NOMO-1 (cell line): Measurements from ENCODE around the gene ITPKB.

Experiments used
- DNase-seq, 2 experiments: peaks; one replicate each; lab custom pipeline; 2025; ENCODE audit not compliant: unreplicated experiment in 2 of 2; lab: John Stamatoyannopoulos, UW

ITPKB gene

DNA sequence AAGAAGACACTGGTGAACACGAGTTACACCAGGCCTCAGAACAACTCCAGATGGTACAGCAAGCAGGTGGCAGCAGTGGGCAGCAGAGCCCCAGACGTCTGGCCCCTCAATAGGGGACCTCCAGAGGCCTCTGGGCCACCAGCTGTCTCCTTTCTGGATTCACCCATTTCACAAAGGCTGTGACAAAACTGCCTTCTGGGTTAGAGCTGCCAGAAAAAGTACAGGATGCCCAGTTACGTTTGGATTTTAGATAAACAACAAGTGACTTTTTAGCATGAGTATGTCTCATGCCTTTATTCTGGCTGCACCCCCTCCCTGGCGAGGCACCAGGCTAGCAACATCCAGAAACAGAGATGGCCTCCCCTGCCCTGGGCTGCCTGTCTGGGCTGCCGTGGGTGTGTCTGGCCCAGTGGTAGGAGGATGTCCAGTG, 30.1 kb downstream of the ITPKB start:
- no peak for DNase-seq

DNA sequence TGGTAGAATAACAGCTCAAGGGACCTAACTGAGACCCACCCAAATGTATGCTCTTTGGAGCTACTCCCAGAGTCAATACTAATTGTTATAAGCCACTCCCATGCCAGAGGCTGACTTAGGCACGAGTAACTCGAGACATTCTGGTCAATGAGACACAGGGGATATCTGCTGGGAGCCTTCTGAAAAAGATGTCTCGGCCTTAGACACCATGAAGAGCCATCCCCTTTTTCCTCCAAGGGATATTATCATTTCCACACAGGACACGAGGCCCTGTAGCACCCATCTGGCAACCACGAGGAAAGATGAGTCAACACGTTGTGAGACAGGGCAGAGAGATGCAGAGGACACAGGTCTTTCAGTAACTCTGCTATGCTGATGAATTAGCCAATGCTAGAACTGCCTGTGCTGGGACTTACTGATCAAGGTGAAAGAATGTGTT, 30.7 kb downstream of the ITPKB start:
- no peak for DNase-seq

GRCh38 chr1:226706684-226707083, 32.4 kb downstream of the ITPKB start:
- no peak for DNase-seq

DNA sequence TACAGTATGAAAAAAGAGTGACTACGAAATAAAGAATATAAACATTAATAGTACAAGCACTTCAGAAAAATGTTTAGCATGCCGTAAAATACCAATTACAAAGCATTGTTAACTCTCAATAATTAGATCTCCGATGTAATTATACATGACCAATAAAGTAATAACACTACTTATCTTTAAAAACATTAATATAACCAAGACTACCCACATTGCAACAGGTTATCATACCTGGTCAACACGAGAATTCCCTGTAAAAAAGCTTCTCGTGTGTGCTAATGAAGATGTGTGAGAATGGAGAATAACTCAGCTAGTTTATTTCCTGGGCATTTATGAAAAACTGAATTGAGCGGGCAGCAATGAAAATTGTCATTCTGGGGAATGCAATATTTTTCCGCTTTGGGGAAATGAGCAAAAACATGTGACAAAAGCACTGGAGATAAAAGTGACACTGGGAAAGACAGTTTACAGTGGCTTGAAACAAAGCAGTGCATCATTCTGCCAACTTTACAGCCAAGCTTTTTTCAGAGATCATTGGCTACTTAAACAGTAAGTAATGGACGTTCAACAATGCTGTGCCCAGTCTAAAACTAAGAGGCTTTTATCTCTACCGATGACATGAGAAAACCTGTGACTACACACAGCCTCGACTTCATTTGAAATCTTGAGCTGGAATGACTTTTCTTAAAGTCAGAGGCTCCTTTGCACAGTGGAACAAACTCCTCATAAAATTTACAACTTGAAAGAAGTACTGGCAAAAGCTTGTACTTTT, 34.7 kb downstream of the ITPKB start:
- no peak for DNase-seq

DNA sequence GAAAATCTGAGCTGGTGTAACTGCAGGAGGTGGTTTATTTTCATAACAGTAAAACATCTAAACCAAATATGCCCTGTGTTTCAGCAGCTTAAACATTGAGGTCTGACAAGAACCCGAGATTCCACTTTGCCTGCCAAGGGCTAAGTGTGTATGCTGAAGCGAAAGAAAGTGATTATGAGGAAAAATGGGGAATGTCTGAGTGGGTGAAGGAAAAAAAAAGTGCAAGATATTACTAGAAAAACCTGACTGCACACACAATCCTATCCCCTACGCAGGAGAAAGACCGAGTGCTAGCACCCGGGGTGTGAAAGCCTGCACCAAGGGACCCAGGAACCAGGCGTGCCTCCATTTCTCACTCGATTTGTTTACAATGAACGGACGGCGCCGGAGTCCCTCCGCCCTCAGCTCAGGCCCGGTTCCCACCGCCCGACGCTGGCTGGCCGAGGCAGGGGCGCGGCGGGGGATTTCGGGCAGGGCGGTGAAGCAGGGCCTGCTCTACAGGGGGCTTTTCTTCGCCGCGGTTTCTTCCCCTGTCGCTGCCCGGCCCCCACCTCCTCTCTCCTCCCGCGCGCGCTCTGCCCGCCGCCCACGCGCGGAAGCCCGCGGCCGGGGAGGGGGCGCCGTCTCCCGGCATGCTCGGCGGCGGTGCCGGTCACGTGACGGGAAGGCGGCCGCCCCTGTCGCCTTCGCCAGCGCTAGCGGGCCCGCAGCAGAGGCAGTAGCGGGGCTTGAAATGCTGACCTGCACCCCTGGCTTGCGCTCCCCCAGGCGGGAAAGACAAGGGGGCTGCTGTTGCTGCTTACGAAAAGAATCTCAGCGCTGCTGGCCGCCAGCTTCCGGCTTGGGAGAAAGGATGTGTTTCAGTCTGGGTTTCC, 35.9 kb downstream of the ITPKB start:
- DNase-seq = peak; percentile 33 to 38

- DNase-seq = no peak
Observed at GRCh38 chr1:226702318-226702956, 36.6 kb downstream of the ITPKB start.

DNA sequence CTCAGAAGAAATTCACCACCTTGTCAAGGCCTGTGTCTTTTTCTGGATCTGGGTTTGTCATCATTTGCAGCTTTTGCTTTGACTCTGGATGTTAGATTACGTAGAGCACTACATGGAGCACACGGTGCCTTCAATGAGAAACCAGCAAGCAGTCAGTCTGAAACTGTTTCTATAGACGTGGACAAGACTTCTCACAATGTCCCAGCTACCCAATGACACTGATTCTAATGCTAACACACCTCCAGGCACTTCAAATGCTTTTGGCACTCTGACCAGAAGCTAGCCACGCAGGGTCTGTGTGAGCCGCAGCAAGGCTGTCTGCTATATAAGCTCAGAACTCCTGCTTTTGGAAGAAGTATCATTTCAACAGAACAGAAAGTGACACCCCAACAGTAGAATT, 38.2 kb downstream of the ITPKB start:
- DNase-seq = no peak

DNA sequence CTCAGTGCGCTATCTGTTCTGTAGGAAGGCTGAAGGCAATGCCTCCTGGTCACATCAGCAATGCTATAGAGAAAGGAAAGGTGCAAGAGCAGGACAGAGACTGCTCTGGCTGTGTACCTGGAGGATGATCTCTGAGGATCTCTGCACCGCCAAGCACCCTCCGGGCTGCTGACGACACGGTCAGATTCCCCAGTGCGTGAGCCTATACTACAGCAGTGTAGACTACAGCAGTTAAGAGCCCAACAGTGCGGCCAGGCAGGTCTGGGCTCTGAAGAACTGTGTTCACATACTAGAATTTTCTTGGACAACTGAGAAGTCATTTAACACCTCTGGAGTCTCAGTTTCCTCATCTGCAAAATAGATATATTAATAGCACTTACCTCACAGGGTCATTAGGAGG, 39.9 kb downstream of the ITPKB start:
- DNase-seq = no peak

- DNase-seq = no peak
Observed at GRCh38 chr1:226698659-226699058, 40.4 kb downstream of the ITPKB start.

GRCh38 chr1:226697929-226698544, 41.0 kb downstream of the ITPKB start:
- DNase-seq = no peak

GRCh38 chr1:226697151-226697928, 41.7 kb downstream of the ITPKB start:
- DNase-seq = no peak

DNA sequence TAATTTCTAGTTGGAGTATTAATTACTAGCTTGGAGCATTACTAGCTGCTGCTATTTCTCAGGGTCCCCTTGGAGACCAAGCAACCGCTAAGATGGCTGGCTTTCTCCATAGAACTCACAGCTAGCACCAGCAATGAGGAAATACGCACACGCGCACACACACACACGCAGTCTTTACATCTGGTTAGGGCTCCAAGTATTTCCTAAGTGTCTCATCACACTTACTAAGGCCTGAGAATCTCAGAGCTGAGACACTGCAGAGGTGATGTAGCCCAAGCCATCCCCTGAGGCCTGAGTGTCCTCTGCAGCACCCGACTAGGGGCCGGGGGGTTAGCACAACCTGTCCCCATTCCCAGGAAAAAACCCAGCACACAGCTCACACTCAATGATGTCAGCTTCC, 42.5 kb downstream of the ITPKB start:
- DNase-seq = no peak

DNA sequence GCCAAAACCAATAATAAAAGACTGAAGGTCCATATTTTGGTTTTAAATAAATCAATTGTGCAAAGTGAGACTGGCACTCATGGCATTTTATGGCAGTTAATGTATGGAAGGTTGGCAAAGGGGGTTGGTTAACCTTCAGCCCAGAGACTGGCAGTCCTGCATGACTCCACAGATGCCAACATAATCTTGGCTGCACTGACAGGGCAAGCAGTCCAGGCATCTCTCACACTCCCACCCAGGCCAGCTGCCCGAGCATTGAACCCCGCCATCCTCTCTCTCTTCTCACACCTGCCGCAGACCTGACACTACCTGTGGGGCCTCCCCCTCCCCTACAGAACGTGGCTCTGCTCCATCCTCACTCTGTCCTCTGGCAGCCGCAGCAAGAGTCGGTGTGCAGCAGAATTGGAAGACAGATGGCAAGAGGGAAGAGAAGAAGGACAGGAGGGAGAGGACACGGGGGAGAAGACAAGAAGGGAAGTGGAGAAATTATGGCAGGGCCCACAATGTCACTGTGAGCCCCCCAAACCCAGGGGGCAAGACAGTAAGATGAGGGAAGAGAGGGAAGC, 43.7 kb downstream of the ITPKB start:
- no peak for DNase-seq

- DNase-seq = no peak
Observed at GRCh38 chr1:226692823-226693222, 46.3 kb downstream of the ITPKB start.

DNA sequence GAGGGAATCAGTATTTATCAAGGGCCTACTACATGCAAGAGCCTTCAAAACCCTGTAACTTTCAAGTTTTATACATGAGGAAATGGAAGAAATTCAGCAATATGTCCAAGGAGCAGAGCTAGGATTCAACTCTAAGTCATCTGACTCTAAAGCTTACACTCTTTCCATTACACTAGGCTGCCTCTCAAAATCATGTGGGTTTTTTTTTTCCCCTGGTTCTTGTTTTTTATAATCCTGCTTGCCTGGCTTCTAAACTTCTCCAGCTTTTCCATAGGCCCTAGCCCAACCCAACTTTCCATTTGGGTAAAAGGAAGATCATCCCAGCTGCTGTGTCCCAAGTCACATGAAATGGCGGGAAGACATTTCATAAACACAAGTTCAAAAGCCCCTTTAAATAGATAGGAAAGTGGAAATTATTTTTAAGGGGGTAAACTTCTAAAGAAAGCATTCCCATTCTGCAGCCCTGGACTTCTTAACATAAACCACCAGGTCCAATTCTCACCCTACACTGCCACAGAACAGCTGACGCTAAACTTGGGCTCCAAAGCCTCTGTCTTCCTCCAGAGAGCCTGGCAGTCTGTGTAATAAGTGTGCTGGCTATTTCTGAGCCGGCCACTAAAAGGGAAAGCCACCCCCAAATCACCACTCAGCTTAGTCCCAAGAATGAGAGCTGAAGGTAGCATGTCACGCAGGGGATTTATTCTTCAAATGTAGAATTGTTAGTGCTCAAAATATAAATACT, 46.9 kb downstream of the ITPKB start:
- no peak for DNase-seq

GRCh38 chr1:226691247-226691646, 47.8 kb downstream of the ITPKB start:
- no peak for DNase-seq

- no peak for DNase-seq
Observed at GRCh38 chr1:226690460-226690982, 48.6 kb downstream of the ITPKB start.

DNA sequence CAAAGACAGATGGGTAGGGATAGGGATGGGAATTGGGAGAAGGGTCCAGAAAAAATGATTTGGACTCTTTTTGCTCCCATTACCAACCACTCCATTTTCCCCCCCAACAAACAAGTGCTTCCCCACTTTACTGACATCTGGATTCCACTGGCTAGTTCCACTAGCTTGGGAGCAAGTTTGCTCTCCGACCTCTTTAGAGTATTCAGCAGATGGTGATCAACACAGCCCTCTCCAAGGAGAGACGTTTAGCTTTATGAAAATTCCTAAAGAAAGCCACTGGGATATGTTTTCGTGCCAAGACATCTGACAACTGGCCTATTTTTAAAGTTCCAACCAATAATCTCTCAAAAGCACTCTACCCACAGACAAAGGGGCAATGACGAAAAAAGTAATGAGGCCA, 50.3 kb downstream of the ITPKB start:
- no peak for DNase-seq
